GM21737 (cell line): Measurements from ENCODE around the gene KAZN.

Source experiments
- ATAC-seq: cut with Tn5 transposase; IDR thresholded peaks from one replicate; pipeline ENCODE4 v1.9.1; 2021; ENCODE audit warnings: mild to moderate bottlenecking, moderate library complexity; ENCODE audit not compliant: unreplicated experiment

KAZN gene

GRCh38 chr1:14612256-14612655 lies 13.8 kb downstream of the KAZN start:
- ATAC-seq, result no peak

GRCh38 chr1:14613926-14614325 lies 15.4 kb downstream of the KAZN start:
- ATAC-seq, result no peak

DNA sequence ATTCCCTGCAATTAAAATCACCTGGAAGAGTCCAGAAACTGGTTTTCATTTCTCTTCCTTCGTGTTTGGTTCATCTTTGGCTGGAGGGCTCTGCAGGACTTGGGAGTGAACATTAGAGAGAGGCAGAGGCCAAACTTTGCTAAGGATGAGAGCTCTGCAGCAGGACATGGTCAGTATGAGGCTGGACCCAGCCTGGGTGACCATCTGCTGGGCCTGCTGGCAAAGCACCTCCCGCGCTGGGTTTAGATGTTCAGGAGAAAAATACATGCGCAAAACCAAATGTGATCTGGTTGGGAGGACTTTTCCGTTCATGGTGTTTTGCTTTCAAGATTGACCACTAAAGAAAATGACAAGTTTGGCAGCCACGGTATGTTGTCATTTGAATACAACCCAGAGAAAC lies 15.9 kb downstream of the KAZN start:
- ATAC-seq, result no peak

GRCh38 chr1:14615549-14616218 lies 17.2 kb downstream of the KAZN start:
- ATAC-seq, result no peak

- ATAC-seq, result no peak
Observed at GRCh38 chr1:14616632-14617396, 18.3 kb downstream of the KAZN start.

GRCh38 chr1:14617791-14618190 lies 19.3 kb downstream of the KAZN start:
- no peak for ATAC-seq

- ATAC-seq, result no peak
Observed at GRCh38 chr1:14620941-14621340, 22.5 kb downstream of the KAZN start.

DNA sequence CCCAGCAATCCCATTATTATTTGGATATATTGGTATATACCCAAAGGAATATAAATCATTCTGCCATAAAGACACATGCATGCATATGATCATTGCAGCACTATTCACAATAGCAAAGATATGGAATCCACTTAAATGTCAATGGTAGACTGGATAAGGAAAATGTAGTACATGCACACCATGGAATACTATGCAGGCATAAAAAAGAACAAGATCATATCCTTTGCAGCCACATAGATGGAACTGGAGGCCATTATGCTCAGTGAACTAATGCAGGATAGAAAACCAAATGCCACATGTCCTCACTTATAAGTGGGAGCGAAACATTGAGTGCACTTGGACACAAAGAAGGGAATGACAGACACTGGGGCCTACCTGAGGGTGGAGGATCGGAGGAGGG lies 24.6 kb downstream of the KAZN start:
- no peak for ATAC-seq

DNA sequence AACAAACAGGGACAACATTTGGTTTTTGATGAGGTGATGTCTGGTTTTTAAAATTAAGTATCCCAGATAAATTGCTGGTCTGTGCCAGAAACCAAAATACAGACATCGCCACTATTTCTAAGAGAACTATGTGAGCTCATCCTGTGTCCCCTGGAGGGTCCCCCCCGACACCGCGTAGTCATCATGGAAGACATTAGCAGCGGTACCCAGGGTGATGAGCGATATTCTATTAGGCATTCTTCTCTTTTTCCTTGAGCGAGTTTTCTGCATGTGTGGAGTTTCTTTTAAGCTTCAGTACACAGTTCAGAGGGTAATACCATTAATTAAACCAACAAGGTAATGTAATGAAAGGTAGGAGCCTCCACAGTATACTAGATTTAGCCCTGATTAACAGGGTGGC lies 26.5 kb downstream of the KAZN start:
- no peak for ATAC-seq

- ATAC-seq, result no peak
Observed at GRCh38 chr1:14625572-14625971, 27.1 kb downstream of the KAZN start.

DNA sequence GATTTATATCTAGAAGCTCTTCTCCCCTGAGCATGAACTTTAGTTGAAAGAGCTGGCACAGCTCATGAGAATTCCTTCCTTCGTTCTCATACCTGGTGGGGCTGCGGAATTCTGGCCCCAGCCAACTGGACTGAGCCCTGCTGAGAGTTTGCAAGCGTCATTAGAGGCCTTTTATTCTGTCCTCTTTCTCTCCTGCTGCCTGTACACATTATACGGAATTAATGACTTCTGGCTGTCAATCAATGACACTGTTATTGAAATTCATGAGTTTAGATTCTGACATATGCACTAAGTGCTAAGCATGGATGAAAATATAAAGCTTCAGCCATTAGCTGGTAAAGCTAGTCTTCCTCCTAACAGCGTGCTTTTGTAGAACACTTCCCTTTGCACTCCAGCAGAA lies 27.5 kb downstream of the KAZN start:
- ATAC-seq, result no peak

DNA sequence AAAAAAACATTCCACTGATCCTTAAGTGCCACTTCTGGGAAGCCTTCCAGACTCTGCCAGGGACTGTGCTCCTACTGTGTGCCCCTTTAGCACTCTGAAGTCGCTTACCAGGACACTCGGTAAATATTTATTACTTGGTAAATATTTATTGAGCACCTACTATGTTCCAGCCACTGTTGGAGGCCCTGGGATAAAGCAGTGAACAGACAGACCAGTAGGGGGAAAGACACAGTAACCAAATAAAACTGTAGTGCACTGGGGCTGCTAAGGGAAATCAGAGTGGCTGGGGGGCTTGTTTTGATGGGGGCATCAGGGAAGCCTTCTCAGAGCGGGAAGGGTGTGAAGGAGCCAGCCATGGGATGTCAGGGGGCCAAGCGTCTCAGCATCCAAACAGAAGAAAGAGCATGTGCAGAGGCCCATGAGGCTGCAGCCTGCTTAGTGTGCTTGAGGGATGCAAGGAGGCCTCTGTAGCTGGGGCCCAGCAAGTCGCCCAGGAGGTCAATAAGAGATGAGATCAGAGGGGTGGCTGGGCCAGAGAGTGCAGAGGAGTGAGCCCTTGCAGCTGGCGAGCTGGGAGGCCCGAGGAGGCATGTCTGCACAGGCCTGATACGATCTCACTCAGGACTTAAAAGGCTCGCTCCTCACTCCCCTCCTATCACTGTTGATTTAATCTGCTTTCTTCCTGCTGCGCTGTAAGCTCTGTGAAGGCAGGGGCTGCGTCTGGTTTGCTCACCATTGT lies 28.6 kb downstream of the KAZN start:
- ATAC-seq, result no peak

DNA sequence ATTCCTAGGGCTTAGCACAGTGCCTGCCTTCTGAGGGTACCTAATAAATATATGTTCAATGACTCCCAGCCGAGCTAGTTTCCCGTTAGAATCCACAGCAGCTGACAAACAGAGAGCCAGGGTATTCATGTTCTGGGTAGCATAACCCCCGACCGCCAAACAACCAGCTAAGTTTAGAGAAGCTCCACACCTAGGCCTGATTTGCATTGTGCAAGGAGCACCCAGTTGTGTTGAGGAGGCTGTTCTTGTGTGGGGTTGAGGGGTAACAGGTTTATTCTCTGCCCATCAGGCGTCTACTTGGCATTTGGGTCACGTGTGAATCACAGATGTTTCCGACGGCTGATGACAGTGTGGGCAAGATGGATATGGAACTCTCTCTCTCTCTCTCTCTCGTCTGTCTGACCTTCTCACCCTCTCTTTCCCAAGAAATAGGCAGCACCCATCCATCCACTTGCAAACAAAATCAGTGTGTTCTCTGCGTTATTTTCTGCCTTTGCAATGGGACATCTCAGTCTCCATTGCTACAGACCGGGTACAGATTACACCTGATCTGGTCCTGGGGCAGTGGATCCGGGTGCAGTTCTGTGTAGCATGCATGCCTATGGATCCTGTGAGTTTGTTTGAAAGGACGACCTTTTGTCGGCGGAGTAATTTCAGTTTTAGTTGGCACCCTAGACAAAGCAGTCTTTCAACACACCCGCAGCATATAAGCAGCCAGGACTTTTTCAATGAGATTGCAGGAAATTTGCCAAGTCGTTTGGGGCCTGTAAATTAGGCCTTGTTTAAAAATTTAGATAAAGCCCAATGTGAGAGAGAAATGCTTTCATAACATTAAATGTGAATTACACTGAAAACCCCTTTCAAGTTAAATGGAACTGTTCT lies 29.4 kb downstream of the KAZN start:
- ATAC-seq, result no peak

DNA sequence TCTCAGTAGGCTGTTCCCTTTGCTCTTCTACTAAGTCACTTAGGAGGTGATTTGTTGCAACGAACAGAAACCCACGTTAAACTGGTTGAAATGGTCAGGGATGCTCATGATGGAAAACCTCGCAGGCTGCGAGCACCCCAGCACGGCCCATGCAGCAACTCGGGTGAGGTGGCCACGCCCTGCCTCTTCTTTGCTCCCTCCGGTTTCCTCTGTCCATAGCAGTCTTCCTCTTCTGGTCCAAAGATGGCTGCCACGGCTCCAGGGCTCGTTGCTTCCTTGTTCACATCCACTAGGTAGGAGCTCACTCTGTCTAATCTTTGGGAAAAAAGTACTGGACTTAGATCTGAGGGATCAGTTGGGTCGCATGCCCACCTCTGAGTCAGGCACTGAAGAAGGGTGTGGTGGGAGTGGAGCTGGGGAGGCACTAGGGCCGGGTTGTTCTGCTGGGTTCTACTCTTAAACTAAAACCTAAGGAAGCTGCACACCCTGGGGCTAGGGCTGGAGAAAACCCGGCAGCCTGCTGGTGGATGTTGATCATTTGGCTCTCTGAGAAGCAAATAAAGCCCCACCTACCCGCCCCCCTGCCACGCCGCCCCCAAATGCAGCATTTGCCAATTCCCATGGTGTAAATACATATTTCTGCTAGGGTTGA lies 31.0 kb downstream of the KAZN start:
- no peak for ATAC-seq

- ATAC-seq, result no peak
Observed at GRCh38 chr1:14630986-14631385, 32.5 kb downstream of the KAZN start.

DNA sequence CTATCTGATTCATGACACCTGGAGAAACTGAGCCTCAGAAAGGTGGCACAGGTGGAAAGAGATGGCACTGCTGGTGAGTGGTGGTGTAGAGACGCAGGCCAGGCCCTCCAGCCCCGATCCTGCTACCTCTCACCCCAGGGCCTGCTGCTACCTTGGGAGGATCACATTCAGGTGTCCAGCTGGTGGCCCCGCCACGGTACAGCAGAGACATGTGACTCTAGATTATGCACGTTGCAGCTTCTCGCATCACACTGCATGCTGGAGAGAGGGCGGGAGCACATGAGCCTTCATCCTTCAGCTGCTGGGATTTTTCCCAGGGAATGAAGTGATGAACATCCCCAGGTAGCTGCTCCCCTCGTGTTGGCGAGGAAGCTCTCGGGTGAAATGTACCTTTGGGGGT lies 32.9 kb downstream of the KAZN start:
- no peak for ATAC-seq

GRCh38 chr1:14634486-14634885 lies 36.0 kb downstream of the KAZN start:
- ATAC-seq, result no peak

DNA sequence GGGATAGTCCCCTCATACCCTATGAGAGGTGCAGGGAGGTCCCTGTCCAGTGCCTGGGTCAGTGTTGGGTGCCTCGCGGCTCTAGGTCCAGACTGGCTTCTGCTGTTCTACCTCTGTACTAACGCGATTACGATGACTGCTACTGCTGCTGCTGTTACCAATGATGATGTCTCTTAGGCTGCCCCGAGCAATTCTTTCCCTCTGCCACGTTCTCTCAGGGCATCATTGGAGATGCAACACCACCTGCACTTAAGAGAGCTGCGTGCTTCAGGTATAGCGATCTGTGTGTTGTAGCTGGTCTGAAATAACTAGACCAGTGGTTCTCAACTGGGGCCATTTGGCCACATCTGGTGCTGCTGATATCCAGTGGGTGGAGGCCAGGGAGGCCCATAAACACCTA lies 36.9 kb downstream of the KAZN start:
- no peak for ATAC-seq

- ATAC-seq, result no peak
Observed at GRCh38 chr1:14636897-14637632, 38.6 kb downstream of the KAZN start.
